ENCODE data around the gene PTPRH. TPM values are rescaled to one million over a fixed set of nuclear protein-coding genes. Genes with fewer than 3 reads are reported as not detected.

Gene PTPRH
- total RNA-seq (under 1 TPM in 1 of 5 experiments, not detected in 4; 0.56 TPM), polyA plus RNA-seq (not detected), total RNA-seq (not detected)

- intact Hi-C loops (cut with micrococcal nuclease) = no loop called here
- no peaks in the 10 kb centered on the region for H3K36me3 ChIP-seq (ENCODE audit: control insufficient read depth in 2 of 3, insufficient read depth in 3 of 3, low read length in 3 of 3)
- no peak within 1 kb of the TSS for H3K27ac Mint-ChIP-seq
- H3K27ac ChIP-seq (ENCODE audit: low read depth, low read length) = no peak within 1 kb of the TSS
- H3K4me3 ChIP-seq (ENCODE audit: low read length) = no peak within 1 kb of the TSS
- no peaks in the 10 kb centered on the region for H3K4me1 ChIP-seq (ENCODE audit: control insufficient read depth in 2 of 2, insufficient read depth in 2 of 2, low read length in 2 of 2)
- H3K36me3 Mint-ChIP-seq = peaks cover 0 to 5% (median 0%) of the 10 kb centered on the region in 5 donors
- H3K27me3 ChIP-seq (ENCODE audit: control insufficient read depth in 2 of 2, insufficient read depth in 2 of 2, low read length in 2 of 2) = peaks cover 0 to 8% of the 10 kb centered on the region in 2 donors
- H3K4me3 Mint-ChIP-seq = no peak within 1 kb of the TSS
- peaks cover 0 to 8% (median 0%) of the 10 kb centered on the region in 3 experiments for H3K9me3 ChIP-seq (ENCODE audit: control insufficient read depth in 2 of 3, low read length in 3 of 3)
- ATAC-seq = no peak
- peaks cover 8 to 50% (median 37%) of the 10 kb centered on the region in 5 donors for H3K27me3 Mint-ChIP-seq
- ChIA-PET CTCF (no interaction called here), POLR2A (interaction anchor here (0.6 kb wide), 1 partner anchor 49 kb away, joined by 3 read pairs; no protein-coding TSS in a partner anchor)
- peaks cover 0 to 4% (median 2%) of the 10 kb centered on the region in 7 donors for H3K4me1 Mint-ChIP-seq
- H3K9me3 Mint-ChIP-seq = peaks cover 2 to 19% (median 6%) of the 10 kb centered on the region in 11 donors
- no peak for DNase-seq
Observed at GRCh38 chr19:55208880-55209692, at the start of gene PTPRH. Gene PTPRH, minus strand, starts transcription at chr19:55209501. Its CDS starts 68 bp downstream, at chr19:55209433.

GRCh38 chr19:55258476-55258827 is 49.2 kb upstream of the PTPRH start:
- peaks cover 0 to 9% (median 0%) of the 10 kb centered on the region in 3 experiments for H3K36me3 ChIP-seq (ENCODE audit: control insufficient read depth in 2 of 3, insufficient read depth in 3 of 3, low read length in 3 of 3)
- intact Hi-C loops (cut with micrococcal nuclease) = loop anchor here (2.0 to 10.0 kb wide), 9 partner anchors 34 to 886 kb away; partner anchors contain the start of genes ZNF444 (in 2 of the 2), COX6B2 (in 1 of the 2), PPP1R12C (in 1 of the 2) and ZNF580 (in 1 of the 2)
- ChIA-PET CTCF (interaction anchor here (1.8 kb wide), 1 partner anchor 43 kb away, joined by 8 read pairs; no protein-coding TSS in a partner anchor), POLR2A (interaction anchor here (0.9 to 12.3 kb wide), 9 partner anchors 11 to 368 kb away, joined by 3 to 156 read pairs (median 5); partner anchors contain the start of genes BRSK1, HSPBP1, ISOC2 and KMT5C)
- no peaks in the 10 kb centered on the region for H3K27me3 Mint-ChIP-seq
- H3K4me1 Mint-ChIP-seq = peaks cover 41 to 50% (median 46%) of the 10 kb centered on the region in 7 donors
- no peaks in the 10 kb centered on the region for H3K27me3 ChIP-seq (ENCODE audit: control insufficient read depth in 2 of 2, insufficient read depth in 2 of 2, low read length in 2 of 2)
- peaks cover 0 to 45% (median 4%) of the 10 kb centered on the region in 5 donors for H3K36me3 Mint-ChIP-seq
- H3K27ac ChIP-seq (ENCODE audit: low read depth, low read length) = peak overlapping the region; percentile 94
- H3K4me1 ChIP-seq (ENCODE audit: control insufficient read depth in 2 of 2, insufficient read depth in 2 of 2, low read length in 2 of 2) = peaks cover 33 to 46% of the 10 kb centered on the region in 2 donors
- H3K4me3 ChIP-seq (ENCODE audit: low read length) = peak overlapping the region; percentile 87
- no peaks in the 10 kb centered on the region for H3K9me3 ChIP-seq (ENCODE audit: control insufficient read depth in 2 of 3, low read length in 3 of 3)
- peak overlapping the region; percentile 87 to 99 (median 96) for H3K4me3 Mint-ChIP-seq
- H3K27ac Mint-ChIP-seq = peak overlapping the region in 7 of 9 donors; percentile 97 to 99 (median 98)
- no peaks in the 10 kb centered on the region for H3K9me3 Mint-ChIP-seq
- ATAC-seq (peak; percentile 12), DNase-seq (peak in 3 of 9 donors; percentile 33 to 65 (median 40))

DNA sequence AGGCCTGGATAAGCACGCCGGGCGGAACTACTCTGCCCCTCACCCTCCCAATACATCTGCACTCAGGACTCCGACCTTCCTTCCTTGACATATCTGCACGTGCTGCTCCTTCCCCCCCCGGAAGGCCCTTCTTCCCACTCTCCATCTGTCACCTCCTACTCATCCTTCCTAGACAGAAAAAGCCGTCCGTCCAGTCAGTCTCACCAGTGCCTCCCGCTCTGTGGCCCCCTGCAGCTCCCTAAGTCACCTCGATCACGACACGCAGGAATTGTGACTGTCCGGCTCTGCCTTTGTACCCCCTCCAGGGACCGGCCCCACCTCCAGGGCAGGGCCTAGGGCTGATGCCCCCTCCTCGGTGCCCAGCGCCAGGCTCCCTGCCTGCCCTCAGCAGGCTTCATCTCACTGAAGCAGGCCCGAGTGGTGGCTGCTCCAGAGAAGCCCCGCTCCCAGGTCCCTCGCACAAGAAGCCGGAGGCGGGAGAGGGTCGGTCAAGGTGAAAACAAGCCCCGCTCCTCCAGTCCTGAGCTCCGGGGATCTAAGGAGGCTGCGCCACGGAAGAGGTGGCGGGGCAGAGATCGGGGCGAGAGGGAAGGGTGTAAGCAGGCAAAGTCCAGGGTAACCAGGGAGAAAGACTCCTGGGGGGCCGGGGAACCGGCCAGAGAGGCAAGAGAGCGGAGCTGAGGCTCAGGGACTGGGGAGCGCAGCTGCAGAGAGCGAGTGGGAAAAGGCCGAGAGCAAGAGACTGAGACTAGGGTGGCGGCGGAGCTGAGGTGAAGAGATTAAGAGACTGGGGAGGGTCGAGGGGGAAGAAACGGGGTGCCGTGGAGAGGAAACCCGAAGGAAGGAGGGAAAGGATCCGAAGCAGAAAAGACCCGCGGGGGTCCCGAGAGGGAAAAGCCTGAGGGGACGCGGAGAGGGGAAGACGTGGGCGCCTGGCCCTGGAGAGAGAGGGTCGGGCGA is 48.4 kb upstream of the PTPRH start:
- DNase-seq (peak in 5 of 9 donors; percentile 30 to 45 (median 37)), ATAC-seq (no peak)
- Mint-ChIP-seq H3K36me3 (peaks cover 0 to 46% (median 4%) of the 10 kb centered on the region in 5 donors), H3K4me3 (peak overlapping the region; percentile 89 to 99 (median 98)), H3K4me1 (peaks cover 48 to 57% (median 52%) of the 10 kb centered on the region in 7 donors), H3K9me3 (no peaks in the 10 kb centered on the region), H3K27ac (peak overlapping the region; percentile 95 to 99 (median 97)), H3K27me3 (no peaks in the 10 kb centered on the region)
- POLR2A ChIA-PET = interaction anchor here (0.6 to 12.3 kb wide), 9 partner anchors 9 to 178 kb away, joined by 3 to 156 read pairs (median 4); partner anchors contain the start of genes BRSK1, HSPBP1, PTPRH and TMEM238
- H3K27me3 ChIP-seq (ENCODE audit: control insufficient read depth in 2 of 2, insufficient read depth in 2 of 2, low read length in 2 of 2) = no peaks in the 10 kb centered on the region
- no peaks in the 10 kb centered on the region for H3K9me3 ChIP-seq (ENCODE audit: control insufficient read depth in 2 of 3, low read length in 3 of 3)
- H3K4me1 ChIP-seq (ENCODE audit: control insufficient read depth in 2 of 2, insufficient read depth in 2 of 2, low read length in 2 of 2) = peaks cover 40 to 53% of the 10 kb centered on the region in 2 donors
- peaks cover 0 to 9% (median 0%) of the 10 kb centered on the region in 3 experiments for H3K36me3 ChIP-seq (ENCODE audit: control insufficient read depth in 2 of 3, insufficient read depth in 3 of 3, low read length in 3 of 3)
- intact Hi-C loops (cut with micrococcal nuclease) = loop anchor here (2.0 to 10.0 kb wide), 9 partner anchors 35 to 887 kb away; partner anchors contain the start of genes ZNF444 (in 2 of the 2), COX6B2 (in 1 of the 2), PPP1R12C (in 1 of the 2) and ZNF580 (in 1 of the 2)
- CTCF ChIA-PET = interaction anchor here (1.0 to 1.4 kb wide), 2 partner anchors 10 to 25 kb away, joined by 3 read pairs; no protein-coding TSS in a partner anchor
- peak overlapping the region; percentile 94 for H3K27ac ChIP-seq (ENCODE audit: low read depth, low read length)
- H3K4me3 ChIP-seq (ENCODE audit: low read length) = peak overlapping the region; percentile 77

- intact Hi-C loops (cut with micrococcal nuclease) = loop anchor here (5.0 to 10.0 kb wide), 6 partner anchors 35 to 888 kb away; partner anchors contain the start of genes COX6B2 (in 1 of the 2), PPP1R12C (in 1 of the 2) and ZNF444 (in 1 of the 2)
- Mint-ChIP-seq H3K36me3 (peaks cover 0 to 43% (median 0%) of the 10 kb centered on the region in 5 donors), H3K27me3 (no peaks in the 10 kb centered on the region), H3K4me1 (peaks cover 50 to 67% (median 61%) of the 10 kb centered on the region in 7 donors), H3K27ac (peak overlapping the region; percentile 95 to 99 (median 97)), H3K4me3 (peak overlapping the region; percentile 89 to 99 (median 98)), H3K9me3 (no peaks in the 10 kb centered on the region)
- Histone ChIP-seq H3K27ac (ENCODE audit: low read depth, low read length) (peak overlapping the region; percentile 94), H3K9me3 (ENCODE audit: control insufficient read depth in 2 of 3, low read length in 3 of 3) (no peaks in the 10 kb centered on the region), H3K36me3 (ENCODE audit: control insufficient read depth in 2 of 3, insufficient read depth in 3 of 3, low read length in 3 of 3) (peaks cover 0 to 9% (median 0%) of the 10 kb centered on the region in 3 experiments), H3K4me1 (ENCODE audit: control insufficient read depth in 2 of 2, insufficient read depth in 2 of 2, low read length in 2 of 2) (peaks cover 48 to 63% of the 10 kb centered on the region in 2 donors), H3K4me3 (ENCODE audit: low read length) (peak overlapping the region; percentile 77), H3K27me3 (ENCODE audit: control insufficient read depth in 2 of 2, insufficient read depth in 2 of 2, low read length in 2 of 2) (no peaks in the 10 kb centered on the region)
- DNase-seq = peak in 1 of 9 donors; percentile 30
- ChIA-PET POLR2A (interaction anchor here (0.7 to 12.3 kb wide), 13 partner anchors 8 to 386 kb away, joined by 3 to 156 read pairs (median 4); partner anchors contain the start of genes BRSK1, HSPBP1, KMT5C and TMEM238), CTCF (interaction anchor here (0.6 to 1.4 kb wide), 3 partner anchors 9 to 52 kb away, joined by 3 to 4 read pairs (median 3); no protein-coding TSS in a partner anchor)
- no peak for ATAC-seq
Observed at GRCh38 chr19:55256562-55257460, 47.5 kb upstream of the PTPRH start.

All from naive thymus-derived CD4-positive, alpha-beta T cell (primary cell).